GM12878 (cell line): ENCODE measurements around the gene C10orf71. TPM values are rescaled to one million over a fixed set of nuclear protein-coding genes. Genes with fewer than 3 reads are reported as not detected.

ENCODE experiments used
- ATAC-seq: fragments of 200-7000 bp; cut with Tn5 transposase; 3 replicates; pipeline ENCODE4 v1.9.1; 2020; ENCODE audit warnings: mild to moderate bottlenecking, moderate library complexity
- BruUV-seq: library from RNA; stranded (reverse); fragments of 400-500 nt; replicated peaks from 2 replicates; lab custom pipeline; 2021; lab: Mats Ljungman, UMichigan
- CTCF ChIA-PET: fragments of 300-600 bp; sonication (Branson Sonifier 250); formaldehyde crosslinking; extraction: SDS; loops from one replicate; lab custom pipeline; 2021; ENCODE audit warnings: inconsistent platforms; lab: Yijun Ruan, JAX
- POLR2A ChIA-PET: fragments of 350-600 bp; formaldehyde crosslinking; extraction: SDS; loops from one replicate; lab custom pipeline; 2021; ENCODE audit warnings: inconsistent platforms; lab: Charles Lee
- RAD21 ChIA-PET: fragments of 300-600 bp; sonication (Branson Sonifier 250); formaldehyde crosslinking; loops from one replicate; lab custom pipeline; 2023; ENCODE audit warnings: antibody characterized with exemption; ENCODE audit not compliant: unreplicated experiment; lab: Charles Lee
- SMC1A ChIA-PET: fragments of 300-600 bp; sonication (Branson Sonifier 250); formaldehyde crosslinking; loops from one replicate; lab custom pipeline; 2023; ENCODE audit not compliant: unreplicated experiment, uncharacterized antibody; lab: Charles Lee
- DNase-seq: peaks from one replicate; pipeline ENCODE4 v3.0.0-alpha.2; 2011; ENCODE audit warnings: low read depth, low spot score
- FAIRE-seq: peaks from 3 replicates; lab custom pipeline; 2011; peaks lifted over from hg19 to GRCh38; lab: Jason Lieb, UNC
- H2AFZ ChIP-seq: 2 replicates; pipeline ENCODE4 v1.6.0; 2011; ENCODE audit warnings: low read depth, low read length, control low read depth; ENCODE audit not compliant: control insufficient read depth
- H3K27ac ChIP-seq: 2 replicates; pipeline ENCODE4 v1.5.1; 2011; ENCODE audit warnings: control low read depth; ENCODE audit not compliant: control insufficient read depth, insufficient read depth
- H3K27me3 ChIP-seq, 2 experiments: replicated peaks in 1 of 2; 2 replicates each; pipeline versions ENCODE4 v1.6.0 to v1.6.1; 2011; ENCODE audit warnings: low read length in 1 of 2; ENCODE audit not compliant: control insufficient read depth in 2 of 2, insufficient read depth in 2 of 2
- H3K36me3 ChIP-seq, 2 experiments: 2 replicates each; pipeline ENCODE4 v1.5.1; 2011; ENCODE audit warnings: low read length in 1 of 2; ENCODE audit not compliant: control insufficient read depth in 2 of 2, insufficient read depth in 2 of 2
- H3K4me1 ChIP-seq: 2 replicates; pipeline ENCODE4 v1.6.1; 2011; ENCODE audit warnings: mild to moderate bottlenecking, low read length, moderate library complexity, mixed read lengths; ENCODE audit not compliant: control insufficient read depth, insufficient read depth
- H3K4me2 ChIP-seq: 2 replicates; pipeline ENCODE4 v1.6.0; 2011; ENCODE audit warnings: control low read depth; ENCODE audit not compliant: control insufficient read depth, insufficient read depth
- H3K4me3 ChIP-seq: fragments of 200-600 bp; sonication (generic); 2 replicates; pipeline ENCODE4 v1.5.1; 2016
- H3K79me2 ChIP-seq: 2 replicates; pipeline ENCODE4 v1.6.0; 2011; ENCODE audit warnings: low read length; ENCODE audit not compliant: control insufficient read depth, insufficient read depth
- H3K9ac ChIP-seq: 2 replicates; pipeline ENCODE4 v1.8.0; 2011; ENCODE audit warnings: low read length, control low read depth, mixed read lengths; ENCODE audit not compliant: control insufficient read depth, insufficient read depth
- H3K9me3 ChIP-seq: replicated peaks from 3 replicates; pipeline ENCODE4 v1.5.1; 2011; ENCODE audit warnings: mild to moderate bottlenecking, low read length; ENCODE audit not compliant: control insufficient read depth, insufficient read depth
- H4K20me1 ChIP-seq: 2 replicates; pipeline ENCODE4 v1.6.0; 2011; ENCODE audit not compliant: control insufficient read depth, insufficient read depth
- BCL11A ChIP-seq: IDR thresholded peaks from 2 replicates; pipeline ENCODE4 v1.6.1; 2011; ENCODE audit warnings: low read depth, low read length
- CEBPB ChIP-seq, 2 experiments: fragments of 150-350 bp in 1 of 2; IDR thresholded peaks; 2 replicates each; pipeline ENCODE4 v1.6.1; 2012 to 2014; ENCODE audit warnings: low read depth in 2 of 2, low read length in 2 of 2, borderline replicate concordance in 1 of 2, inconsistent platforms in 1 of 2
- POLR2A ChIP-seq: IDR thresholded peaks from 2 replicates; pipeline ENCODE4 v1.6.1; 2011; ENCODE audit warnings: low read depth, mild to moderate bottlenecking, low read length
- ZNF592 ChIP-seq: fragments of 450-650 bp; IDR thresholded peaks from 2 replicates; pipeline ENCODE4 v1.6.1; 2017; ENCODE audit warnings: mild to moderate bottlenecking, moderate library complexity
- in situ Hi-C: fragments of 300-500 bp; cut with MboI; formaldehyde crosslinking; loops from 9 replicates; pipeline ENCODE4 v1.14.3; 2018; ENCODE audit warnings: mixed read lengths
- intact Hi-C: fragments of 100-400 bp; cut with micrococcal nuclease; formaldehyde crosslinking; loops from one replicate; pipeline ENCODE4 v1.14.2; 2022; ENCODE audit not compliant: unreplicated experiment
- polyA plus RNA-seq, 11 experiments: library from polyadenylated mRNA; depleted of rRNA in 4 of 11; unstranded in 6 of 11; stranded (reverse) in 5 of 11; fragments of >200 nt; fragmentation: Nextera tagmentation in 4 of 11; fragmentation: Illumina TruSeq in 1 of 11; extraction: Ambion mirVana in 4 of 11; extraction: Trizol in 1 of 11; gene quantifications; 1 replicate in 1 of 11; 2 replicates in 10 of 11; pipeline versions ENCODE4 v1.2.1 to v1.2.3, GENCODE V29; 2011 to 2016; ENCODE audit warnings: inconsistent platforms in 2 of 11, missing spikeins in 2 of 11, low read depth in 1 of 11
- total RNA-seq, 4 experiments: library from RNA; depleted of rRNA in 3 of 4; stranded (reverse); fragments of >200 nt in 3 of 4; fragmentation: Illumina TruSeq in 1 of 4; extraction: Trizol in 1 of 4; gene quantifications; 2 replicates each; pipeline versions ENCODE4 v1.2.1 to v1.2.3, GENCODE V29; 2013 to 2021

Gene C10orf71
- total and polyA plus RNA-seq, 10 of the 15 experiments (the other 5 are each of a cell fraction or from before 2014, with no cell fraction given) = not detected

GRCh38 chr10:49258350-49258683 lies 40.7 kb upstream of the C10orf71 start:
- no peak overlapping the region for H3K4me2 ChIP-seq
- SMC1A ChIA-PET = no interaction called here
- TF ChIP-seq POLR2A = no peak
- no peak for TF ChIP-seq CEBPB (IDR thresholded peaks at IDR 0.05; ENCODE audit: borderline replicate concordance in 1 of 2, low read depth in 2 of 2, low read length in 2 of 2)
- TF ChIP-seq ZNF592 = no peak
- TF ChIP-seq BCL11A = no peak
- TF ChIP-seq, all 136 proteins: peak for 0
- ATAC-seq (no peak), DNase-seq (no peak), FAIRE-seq (no peak)
- Histone ChIP-seq H3K4me1 (no peaks in the 10 kb centered on the region), H4K20me1 (no peaks in the 10 kb centered on the region), H2AFZ (no peak overlapping the region), H3K9ac (no peak overlapping the region), H3K79me2 (no peaks in the 10 kb centered on the region), H3K9me3 (no peaks in the 10 kb centered on the region), H3K36me3 (no peaks in the 10 kb centered on the region), H3K27ac (no peak overlapping the region), H3K4me3 (no peak overlapping the region), H3K27me3 (peaks cover 0 to 4% of the 10 kb centered on the region in 2 experiments)
- BruUV-seq = no TSS peak
- intact Hi-C loops = no loop called here
- POLR2A ChIA-PET = no interaction called here
- CTCF ChIA-PET = no interaction called here
- RAD21 ChIA-PET = no interaction called here
- in situ Hi-C loops = no loop called here
